Measurements from ENCODE around the gene MOV10L1.

MOV10L1 gene

GRCh38 chr22:50188356-50188755 lies 98.5 kb downstream of the MOV10L1 start:
- no peak for DNase-seq (ENCODE audit: low read depth in 2 of 2)

DNA sequence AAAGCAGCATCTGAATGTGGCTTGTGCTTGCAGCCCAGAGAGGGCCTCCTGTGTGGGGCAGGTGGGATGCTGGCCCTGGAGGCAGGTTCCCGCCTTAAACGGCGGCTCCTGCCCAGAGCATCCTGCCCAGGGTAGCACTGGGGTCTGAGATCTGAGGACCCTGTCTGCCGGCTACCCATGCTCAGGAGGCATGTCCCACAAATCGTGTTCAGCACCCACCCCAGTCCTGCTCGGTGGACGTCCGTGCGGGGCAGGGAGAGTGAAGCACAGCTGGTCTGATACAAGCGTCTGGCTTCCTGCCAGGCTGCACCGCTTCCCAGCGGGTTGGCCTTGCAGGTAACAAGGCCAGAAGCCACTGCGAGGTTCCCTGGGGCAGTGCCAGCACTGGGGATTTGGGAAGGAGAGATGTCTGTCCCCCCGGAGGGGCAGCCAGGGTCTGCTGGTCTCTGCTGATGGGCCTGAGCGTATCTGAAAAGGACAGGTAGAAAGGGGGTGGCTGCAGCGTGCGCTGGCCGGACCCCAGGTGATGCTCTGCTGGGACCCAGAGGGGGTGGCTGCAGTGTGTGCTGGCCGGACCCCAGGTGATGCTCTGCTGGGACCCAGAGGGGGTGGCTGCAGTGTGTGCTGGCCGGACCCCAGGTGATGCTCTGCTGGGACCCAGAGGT lies 99.5 kb downstream of the MOV10L1 start:
- DNase-seq (ENCODE audit: low read depth in 2 of 2) = no peak

DNA sequence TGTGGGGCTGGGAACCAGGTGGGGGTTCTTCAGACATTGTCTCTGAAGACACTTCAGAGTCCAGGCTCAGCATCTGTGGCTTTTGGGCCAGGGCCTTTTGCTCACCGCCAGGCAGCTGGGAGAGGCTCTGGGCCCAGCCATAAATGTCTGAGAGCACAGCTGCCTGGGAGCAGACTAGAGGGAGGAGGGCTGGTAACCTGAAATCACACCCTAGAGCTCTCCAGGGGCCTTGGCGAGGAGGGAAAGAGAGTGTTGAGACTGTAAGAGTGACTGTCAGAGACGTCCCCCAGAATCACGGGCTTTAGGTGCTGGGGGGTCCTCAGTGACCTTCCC lies 100.0 kb downstream of the MOV10L1 start:
- DNase-seq (ENCODE audit: low read depth in 2 of 2) = no peak

GRCh38 chr22:50190182-50190940 lies 100.6 kb downstream of the MOV10L1 start:
- peak; percentile 62 to 70 for DNase-seq (ENCODE audit: low read depth in 2 of 2)

- DNase-seq (ENCODE audit: low read depth in 2 of 2) = peak in 1 of 2 donors; percentile 49
Measured at GRCh38 chr22:50190941-50191741, 101.3 kb downstream of the MOV10L1 start.

GRCh38 chr22:50192436-50193204 lies 102.8 kb downstream of the MOV10L1 start:
- DNase-seq (ENCODE audit: low read depth in 2 of 2) = no peak

- DNase-seq (ENCODE audit: low read depth in 2 of 2) = no peak
Measured at GRCh38 chr22:50193621-50194020, 103.8 kb downstream of the MOV10L1 start.

- no peak for DNase-seq (ENCODE audit: low read depth in 2 of 2)
Measured at GRCh38 chr22:50194037-50194805, 104.4 kb downstream of the MOV10L1 start.

- DNase-seq (ENCODE audit: low read depth in 2 of 2) = no peak
Measured at GRCh38 chr22:50196256-50196655, 106.5 kb downstream of the MOV10L1 start.

- DNase-seq (ENCODE audit: low read depth in 2 of 2) = no peak
Measured at GRCh38 chr22:50197000-50197800, 107.4 kb downstream of the MOV10L1 start.

DNA sequence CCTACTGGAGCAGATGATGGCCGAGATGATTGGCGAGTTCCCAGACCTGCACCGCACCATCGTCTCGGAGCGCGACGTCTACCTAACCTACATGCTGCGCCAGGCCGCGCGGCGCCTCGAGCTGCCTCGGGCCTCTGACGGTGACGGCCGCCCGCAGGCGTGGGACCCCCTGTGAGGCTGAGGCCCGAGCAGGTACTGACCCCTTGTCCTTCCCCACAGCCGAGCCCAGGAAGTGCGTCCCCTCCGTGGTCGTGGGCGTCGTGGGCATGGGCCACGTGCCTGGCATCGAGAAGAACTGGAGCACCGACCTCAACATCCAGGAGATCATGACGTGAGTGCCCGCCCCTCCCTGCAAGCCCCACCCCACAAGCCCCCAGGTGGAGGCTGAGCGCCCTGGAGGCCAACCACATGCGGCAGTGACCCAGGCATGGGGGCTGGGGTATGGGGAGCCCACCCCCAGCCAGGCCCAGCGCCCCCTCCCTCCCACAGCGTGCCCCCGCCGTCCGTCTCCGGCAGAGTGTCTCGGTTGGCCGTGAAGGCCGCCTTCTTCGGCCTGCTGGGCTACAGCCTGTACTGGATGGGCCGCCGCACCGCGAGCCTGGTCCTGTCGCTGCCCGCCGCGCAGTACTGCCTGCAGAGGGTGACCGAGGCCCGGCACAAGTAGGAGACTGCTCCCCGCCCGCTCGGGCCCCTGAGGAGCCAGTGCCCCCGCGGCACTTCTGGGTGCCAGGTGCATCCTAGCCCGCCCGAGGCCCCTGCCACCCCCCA lies 108.2 kb downstream of the MOV10L1 start:
- DNase-seq (ENCODE audit: low read depth in 2 of 2) = no peak

- DNase-seq (ENCODE audit: low read depth in 2 of 2) = no peak
Measured at GRCh38 chr22:50198624-50199017, 108.8 kb downstream of the MOV10L1 start.

DNA sequence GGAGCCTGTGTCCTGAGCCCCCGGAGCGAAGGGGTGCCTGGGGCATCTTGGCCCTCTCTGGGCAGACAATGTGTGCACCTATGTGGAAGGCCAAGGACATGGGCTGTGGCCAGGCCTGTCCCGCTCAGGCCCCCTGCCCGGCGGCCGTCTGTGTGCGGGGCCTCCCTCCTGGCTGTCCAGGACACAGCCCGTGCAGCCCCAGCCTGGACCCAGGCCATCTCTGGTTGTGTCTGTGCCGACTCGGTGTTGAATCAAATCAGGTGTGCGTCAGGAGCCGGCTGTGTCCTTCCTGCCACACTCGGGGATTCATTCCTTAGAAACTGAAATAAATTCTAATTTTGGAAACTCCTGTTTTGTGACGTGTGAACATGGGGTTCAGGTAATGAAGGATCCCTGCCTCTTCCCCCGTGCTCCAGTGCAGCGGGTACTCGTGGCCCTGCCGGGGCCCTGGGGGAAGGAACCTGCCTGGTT lies 109.5 kb downstream of the MOV10L1 start:
- no peak for DNase-seq (ENCODE audit: low read depth in 2 of 2)

DNA sequence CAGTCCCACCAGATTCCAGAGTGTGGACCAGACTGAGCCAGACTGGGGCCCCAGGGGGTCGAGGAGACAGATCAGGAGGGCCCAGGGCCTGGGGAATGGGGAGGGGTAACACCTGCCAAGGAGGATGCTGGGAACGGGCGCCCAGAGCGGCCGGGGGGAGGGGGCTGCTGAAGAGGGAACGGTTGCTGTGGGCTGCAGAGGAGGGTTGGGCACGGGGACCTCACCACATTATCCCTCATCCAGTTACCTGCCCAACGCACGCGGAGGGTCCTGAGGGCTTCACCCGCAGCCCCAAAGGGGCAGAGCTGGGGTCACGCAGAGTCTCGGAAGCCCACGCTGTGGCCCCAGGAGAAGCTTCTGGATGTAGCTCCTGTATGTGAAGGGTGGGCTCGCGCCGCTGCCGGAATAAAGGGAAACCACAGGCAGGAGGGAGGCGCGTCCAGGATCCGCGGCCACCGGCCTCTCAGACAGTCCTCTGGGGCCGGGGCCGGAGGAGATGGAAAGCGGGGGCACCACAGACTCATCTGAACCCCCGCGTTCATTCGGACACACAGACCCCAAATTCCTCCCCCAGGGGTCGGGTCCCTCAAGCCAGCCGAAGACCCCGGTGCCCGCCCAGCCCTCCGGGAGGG lies 110.1 kb downstream of the MOV10L1 start:
- no peak for DNase-seq (ENCODE audit: low read depth in 2 of 2)

DNA sequence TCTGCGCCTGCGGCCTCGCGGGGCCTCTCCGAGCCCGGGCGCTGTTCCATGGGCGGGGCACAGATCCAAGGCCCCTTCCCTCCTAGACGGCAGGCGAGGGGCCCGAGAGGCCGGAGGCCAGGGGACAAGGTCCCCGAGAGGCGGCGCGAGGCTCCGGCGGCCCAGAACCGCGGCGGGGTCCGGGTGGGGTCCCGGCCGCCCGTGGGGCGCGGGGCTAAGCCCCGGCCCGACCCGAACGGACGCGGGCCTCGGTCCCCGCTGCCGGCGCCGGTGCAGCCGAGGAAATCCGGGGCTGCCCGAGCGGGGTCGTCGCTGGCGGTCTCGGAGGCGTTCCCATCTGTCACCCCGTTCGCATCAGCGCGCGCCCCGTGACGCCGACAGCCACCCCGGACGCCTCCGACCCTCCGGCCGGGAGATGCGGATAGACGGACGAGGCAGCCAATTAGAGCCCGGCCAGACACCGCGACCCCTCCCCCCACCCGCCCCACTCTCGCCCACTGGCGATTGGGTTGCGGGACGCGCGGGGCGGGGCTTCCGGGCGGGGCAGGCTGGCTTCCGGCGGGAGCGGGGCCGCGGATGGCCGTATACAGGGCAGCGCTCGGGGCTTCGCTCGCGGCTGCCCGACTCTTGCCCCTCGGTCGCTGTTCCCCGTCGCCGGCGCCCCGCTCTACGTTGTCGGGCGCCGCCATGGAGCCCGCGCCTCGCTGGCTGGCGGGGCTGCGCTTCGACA lies 110.8 kb downstream of the MOV10L1 start, which contains the start of gene SELENOO:
Gene SELENOO, plus strand, starts transcription at position 551 of the 730 bp plus-strand sequence. Its CDS starts 26 bp downstream, at position 577.
- peak; percentile 80 to 93 for DNase-seq (ENCODE audit: low read depth in 2 of 2)

DNA sequence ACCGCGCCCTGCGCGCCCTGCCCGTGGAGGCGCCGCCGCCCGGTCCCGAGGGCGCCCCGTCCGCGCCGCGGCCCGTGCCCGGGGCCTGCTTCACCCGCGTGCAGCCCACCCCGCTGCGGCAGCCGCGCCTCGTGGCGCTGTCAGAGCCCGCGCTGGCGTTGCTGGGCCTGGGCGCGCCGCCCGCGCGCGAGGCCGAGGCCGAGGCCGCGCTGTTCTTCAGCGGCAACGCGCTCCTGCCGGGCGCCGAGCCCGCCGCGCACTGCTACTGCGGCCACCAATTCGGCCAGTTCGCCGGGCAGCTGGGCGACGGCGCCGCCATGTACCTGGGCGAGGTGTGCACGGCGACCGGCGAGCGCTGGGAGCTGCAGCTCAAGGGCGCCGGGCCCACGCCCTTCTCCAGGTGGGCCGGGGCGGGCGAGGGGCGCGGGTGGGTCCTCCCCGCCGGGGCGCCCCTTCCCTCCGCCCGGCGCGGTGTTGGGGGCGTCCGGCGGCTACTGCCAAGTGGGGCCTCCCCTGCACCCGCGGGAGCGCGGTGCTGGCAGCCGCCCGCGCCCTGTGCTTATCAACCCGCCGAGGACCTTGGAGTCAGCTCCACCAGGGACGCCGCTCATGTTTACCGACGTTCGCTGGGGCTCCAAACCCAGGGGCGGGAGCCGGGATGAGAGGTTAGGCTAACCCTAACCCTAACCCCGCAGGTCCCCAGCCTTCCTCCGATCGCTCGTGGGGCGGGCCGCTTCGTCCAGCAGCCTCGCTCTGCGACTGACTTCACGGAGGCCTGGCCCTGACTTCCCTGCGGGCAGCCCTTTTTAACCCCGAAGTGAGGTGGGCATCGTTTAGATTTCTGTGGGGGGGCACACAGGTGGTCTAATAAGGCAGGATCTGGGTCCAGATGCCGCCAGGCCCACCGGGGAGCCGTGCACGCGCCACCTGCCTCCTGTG lies 111.7 kb downstream of the MOV10L1 start:
- DNase-seq (ENCODE audit: low read depth in 2 of 2) = no peak

DNA sequence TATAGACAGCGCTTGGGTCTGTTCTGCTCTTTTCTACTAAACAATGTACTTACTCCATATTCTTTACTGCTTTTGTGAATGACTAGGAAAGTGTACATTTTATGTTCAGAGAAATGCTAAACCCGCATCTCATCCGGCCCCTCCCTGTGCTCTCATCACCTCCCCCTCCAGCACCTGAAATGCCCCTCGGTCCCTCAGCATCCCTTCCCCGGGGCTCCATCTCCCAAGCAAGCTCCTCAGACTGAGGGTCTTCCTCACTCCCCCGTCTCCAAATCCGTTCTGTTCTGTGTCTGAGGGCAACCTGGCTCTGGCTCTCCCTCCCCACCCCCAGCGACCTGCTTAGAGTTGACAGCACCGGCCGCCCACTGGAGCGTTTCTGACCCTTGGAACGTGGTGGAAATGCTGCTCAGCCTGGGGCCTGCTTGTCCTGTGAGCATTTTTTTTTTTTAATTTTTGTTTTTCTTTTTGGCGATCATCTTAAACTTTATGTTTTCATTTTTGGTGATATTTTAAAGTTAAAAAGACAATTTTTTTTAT lies 112.4 kb downstream of the MOV10L1 start:
- no peak for DNase-seq (ENCODE audit: low read depth in 2 of 2)

All from stimulated activated CD4-positive, alpha-beta T cell treated with anti-CD3 and anti-CD28 coated beads, Interleukin-1b, Interleukin-23, amount 100 ng/mL, for 4 hours (primary cell).